ENCODE measurements around the gene VPS8. TPM values are rescaled to one million over a fixed set of nuclear protein-coding genes. Genes with fewer than 3 reads are reported as not detected.
A peak's percentile ranks its signal among the peaks of the same experiment; 100 is the strongest.
"Not testable (repeated sequence)": the region's sequence is repeated elsewhere in the genome, so short reads cannot be mapped to it uniquely, and the experiment has no call there.

Gene VPS8
- total RNA-seq, 2 donors from 2014 or later: 45.9 to 72.4 TPM

DNA sequence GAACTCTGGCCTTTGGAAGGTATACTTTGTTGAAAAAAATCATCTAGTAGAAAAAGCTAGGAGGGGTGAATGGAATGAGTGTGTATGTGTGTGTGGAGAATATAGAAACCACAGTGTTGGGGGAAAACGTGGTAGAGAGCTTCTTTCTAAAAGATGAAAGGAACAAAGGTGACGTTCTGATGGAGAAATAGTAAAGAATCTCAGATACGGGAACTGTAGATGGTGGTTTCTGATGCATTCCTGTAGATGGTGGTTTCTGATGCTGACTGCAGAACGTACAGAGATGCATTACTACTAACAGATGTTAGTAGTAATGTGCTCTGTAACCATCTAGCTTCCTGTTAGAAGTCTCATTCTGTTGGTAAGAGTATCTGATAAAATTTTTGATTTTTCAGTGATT lies 60.2 kb downstream of the VPS8 start:
- ATAC-seq: peak; percentile 53 to 98
- peak overlapping the region; percentile 26 to 66 for H3K27ac Mint-ChIP-seq
- H3K9me3 Mint-ChIP-seq: no peaks in the 10 kb centered on the region
- peaks cover 0 to 22% of the 10 kb centered on the region in 2 donors for H3K36me3 Mint-ChIP-seq
- peak in 1 of 2 donors; percentile 8 for DNase-seq (ENCODE audit: low spot score in 2 of 2)

DNA sequence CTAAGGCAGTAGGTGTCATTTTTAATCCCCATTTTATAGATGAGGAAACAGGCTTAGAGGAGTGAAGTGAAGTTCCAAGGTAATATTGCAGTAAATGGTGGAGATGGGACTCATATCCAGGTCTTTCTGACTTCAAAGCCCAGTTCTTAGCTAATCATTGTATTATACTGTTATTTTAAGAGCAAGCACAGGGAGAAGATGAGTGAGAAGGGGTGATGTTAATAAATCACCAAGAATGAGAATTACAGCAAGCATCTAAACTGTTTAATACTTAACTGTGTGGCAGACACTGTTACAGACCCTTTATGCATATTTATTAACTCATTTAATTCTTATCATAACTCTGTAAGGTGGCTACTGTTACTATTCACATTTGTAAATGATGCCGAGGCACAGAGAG lies 61.2 kb downstream of the VPS8 start:
- DNase-seq (ENCODE audit: low spot score in 2 of 2): no peak
- Mint-ChIP-seq H3K27ac (no peak overlapping the region), H3K9me3 (no peaks in the 10 kb centered on the region), H3K36me3 (peaks cover 0 to 22% of the 10 kb centered on the region in 2 donors)
- no peak for ATAC-seq

DNA sequence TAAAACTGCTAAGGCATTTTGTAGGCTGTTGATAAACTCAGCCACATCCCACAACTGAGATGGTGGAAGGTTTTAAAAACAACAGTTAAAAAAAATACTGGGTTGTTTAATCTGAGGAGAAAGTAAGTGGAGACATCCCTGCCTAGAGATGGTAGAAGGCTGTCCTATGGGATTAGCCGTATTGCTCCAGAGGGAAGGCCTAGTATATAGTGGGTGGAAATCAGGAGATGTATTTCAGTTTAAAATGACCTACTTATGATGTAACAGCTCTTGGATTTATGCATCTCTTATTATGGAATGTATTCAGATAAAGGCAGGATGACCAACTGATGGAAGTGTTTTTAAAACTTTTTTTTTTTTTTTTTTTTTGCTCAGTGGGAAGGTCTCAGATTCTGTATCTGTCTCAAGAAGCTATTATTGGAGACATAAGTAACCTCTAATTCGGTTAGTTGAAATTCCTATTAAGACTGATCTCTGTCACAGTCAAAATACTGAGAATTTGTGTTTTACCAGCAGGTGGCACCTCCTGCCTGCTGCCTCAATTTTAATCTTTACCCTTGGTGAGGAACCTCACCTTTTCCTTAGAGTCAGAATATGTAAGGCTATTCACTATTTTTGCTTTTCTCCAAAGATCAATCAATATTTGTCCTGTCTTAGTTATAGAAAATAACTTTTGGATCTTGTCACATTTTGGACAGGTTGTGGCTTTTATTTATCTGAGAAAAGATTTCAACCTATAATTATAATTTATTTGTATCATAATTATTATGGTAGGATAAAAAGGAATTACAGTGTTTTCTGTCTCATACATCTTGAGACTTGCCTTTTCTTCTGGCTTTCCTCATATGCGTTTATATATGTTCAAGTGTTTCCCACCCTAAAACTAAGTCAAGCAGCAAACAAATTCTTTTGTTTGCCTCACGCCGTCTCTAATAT lies 63.0 kb downstream of the VPS8 start:
- ATAC-seq (no peak), DNase-seq (ENCODE audit: low spot score in 2 of 2) (peak in 1 of 2 donors; percentile 5)
- Mint-ChIP-seq H3K27ac (no peak overlapping the region), H3K36me3 (peaks cover 0 to 17% of the 10 kb centered on the region in 2 donors), H3K9me3 (no peaks in the 10 kb centered on the region)

DNA sequence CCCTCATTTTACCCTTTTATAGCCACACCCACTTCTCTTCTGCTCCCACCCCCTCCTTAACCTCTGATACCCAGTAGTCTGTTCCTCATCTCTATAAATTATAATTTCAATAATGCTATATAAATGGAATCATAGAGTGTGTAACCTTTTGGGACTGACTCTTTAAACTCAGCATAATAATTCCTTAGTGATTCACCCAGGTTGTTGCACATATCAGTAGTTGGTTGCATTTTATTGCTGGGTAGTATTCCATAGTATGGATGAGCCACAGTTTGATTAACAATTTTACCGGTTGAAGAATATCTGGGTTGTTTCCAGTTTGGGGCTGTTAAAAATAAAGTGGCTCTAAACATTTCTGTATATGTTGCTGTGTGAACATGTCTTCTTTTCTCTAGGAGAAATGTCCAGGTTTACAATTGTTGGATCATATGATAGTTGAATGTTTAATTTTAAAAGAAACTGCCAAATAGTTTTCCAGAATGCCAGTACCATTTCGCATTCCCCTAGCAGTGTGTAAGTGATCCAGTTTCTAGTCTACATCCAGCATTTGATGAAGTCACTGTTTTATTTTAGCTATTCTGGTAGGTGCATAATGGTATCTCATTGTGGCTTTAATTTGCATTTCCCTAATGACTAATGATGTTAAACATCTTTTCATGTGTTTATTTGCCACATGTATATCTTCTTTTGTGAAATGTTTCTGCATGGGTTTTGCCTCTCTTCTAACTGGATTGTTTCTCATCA lies 68.5 kb downstream of the VPS8 start:
- Mint-ChIP-seq H3K27ac (no peak overlapping the region), H3K9me3 (no peaks in the 10 kb centered on the region), H3K36me3 (peaks cover 7 to 12% of the 10 kb centered on the region in 2 donors)
- ATAC-seq (no peak), DNase-seq (ENCODE audit: low spot score in 2 of 2) (no peak)

DNA sequence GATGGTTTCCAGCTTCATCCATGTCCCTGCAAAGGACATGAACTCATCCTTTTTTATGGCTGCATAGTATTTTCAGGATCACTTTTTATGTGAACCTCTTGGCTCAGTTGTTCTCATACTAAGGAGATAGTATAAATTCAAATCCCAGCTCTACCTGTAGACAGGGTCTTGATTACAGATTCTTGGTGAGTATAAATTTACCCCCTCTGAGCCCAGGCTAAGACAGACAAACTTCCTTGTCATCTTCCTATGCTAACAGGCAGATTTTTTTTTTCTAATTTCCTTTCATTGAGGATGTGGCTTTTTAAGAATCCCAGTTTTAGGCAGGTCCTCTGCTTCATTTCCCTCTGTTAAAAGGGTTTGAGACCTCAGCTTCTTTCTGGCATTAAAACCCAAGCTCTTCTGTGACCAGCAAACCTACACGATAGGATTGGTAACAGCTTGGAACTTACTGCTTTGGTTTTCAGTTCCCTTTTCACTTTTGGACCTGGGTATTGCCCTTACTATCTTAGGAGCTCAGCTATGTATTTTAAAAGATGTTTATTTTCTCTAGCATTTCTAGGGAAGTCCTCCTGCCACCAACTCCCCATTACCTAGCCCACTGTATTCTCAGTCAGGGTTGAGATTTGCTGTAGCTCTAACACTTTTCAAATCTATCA lies 72.5 kb downstream of the VPS8 start:
- H3K27ac Mint-ChIP-seq: no peak overlapping the region
- no peaks in the 10 kb centered on the region for H3K9me3 Mint-ChIP-seq
- ATAC-seq: no peak
- DNase-seq (ENCODE audit: low spot score in 2 of 2): no peak
- peaks cover 7 to 9% of the 10 kb centered on the region in 2 donors for H3K36me3 Mint-ChIP-seq

DNA sequence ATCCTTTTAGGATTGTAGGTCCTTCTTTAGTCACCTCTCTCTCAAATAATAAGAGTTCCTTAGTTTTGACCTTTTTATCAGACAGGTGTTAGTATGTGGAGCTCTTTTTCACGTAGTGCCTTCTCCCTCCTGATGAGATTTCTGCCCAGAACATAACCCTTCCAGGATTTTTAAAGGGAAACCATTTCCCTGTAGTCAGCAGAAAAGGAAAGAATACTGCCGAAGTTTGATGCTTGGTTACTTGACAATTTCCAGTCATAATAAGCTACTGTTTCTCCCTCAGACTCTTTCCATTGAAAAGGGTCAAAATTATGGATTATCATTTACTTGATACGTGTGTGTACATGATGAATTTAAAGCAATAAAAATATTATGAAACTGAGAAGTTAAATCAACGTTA lies 73.1 kb downstream of the VPS8 start:
- H3K36me3 Mint-ChIP-seq: peaks cover 6 to 7% of the 10 kb centered on the region in 2 donors

DNA sequence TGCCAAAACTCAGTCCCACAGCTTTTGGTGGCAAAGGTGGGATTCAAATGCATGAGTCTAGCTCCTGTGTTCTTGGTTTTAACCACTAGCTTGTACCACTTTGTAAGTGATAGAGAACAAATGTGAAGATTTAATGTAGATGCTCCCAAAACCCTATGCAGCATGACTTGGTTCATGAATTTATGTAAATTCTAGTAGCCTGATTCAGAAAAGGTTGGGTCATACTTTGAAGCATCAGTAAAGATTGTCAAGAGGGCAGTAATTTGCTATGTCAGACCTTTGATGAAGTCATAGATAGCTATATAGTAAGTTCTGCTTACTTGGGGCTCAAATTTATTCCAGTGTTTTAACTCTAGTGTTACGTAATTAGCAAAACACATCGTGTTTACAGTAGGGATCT lies 75.6 kb downstream of the VPS8 start:
- no peaks in the 10 kb centered on the region for H3K9me3 Mint-ChIP-seq
- DNase-seq (ENCODE audit: low spot score in 2 of 2): no peak
- no peak overlapping the region for H3K27ac Mint-ChIP-seq
- no peak for ATAC-seq
- peaks cover 6 to 7% of the 10 kb centered on the region in 2 donors for H3K36me3 Mint-ChIP-seq

More for the DNA sequence above, 73.1 kb downstream of the VPS8 start:
- Mint-ChIP-seq H3K9me3 (no peaks in the 10 kb centered on the region), H3K27ac (no peak overlapping the region)
- DNase-seq (ENCODE audit: low spot score in 2 of 2) (no peak), ATAC-seq (no peak)

DNA sequence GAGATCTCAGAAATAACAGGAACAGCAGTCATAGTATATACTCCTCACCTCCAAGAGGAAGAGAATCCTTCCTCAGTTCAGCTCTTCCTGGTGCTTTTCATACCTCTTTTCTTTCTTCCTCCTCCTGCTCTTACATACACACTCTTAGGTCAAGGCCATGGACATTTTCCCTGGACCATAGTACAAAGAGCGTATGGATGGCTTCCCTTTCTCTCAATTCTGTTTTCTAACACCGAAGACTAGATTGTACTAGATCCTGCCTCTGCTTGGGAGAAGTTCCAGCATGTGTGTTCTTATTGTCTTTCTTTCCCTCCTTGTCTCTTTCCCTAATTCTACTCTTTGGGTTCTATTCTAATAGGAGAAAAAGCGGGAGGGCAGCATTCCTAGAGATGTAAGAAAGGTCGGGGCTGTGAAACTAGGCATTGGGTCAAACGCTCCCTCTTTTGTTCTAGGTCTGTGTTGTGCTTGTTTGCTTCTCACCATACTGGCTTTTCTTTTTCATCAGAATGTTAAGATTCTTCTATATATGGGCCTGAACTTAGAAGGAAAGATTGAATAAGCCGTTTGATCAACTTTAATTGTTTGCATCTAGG lies 77.4 kb downstream of the VPS8 start:
- Mint-ChIP-seq H3K9me3 (no peaks in the 10 kb centered on the region), H3K27ac (no peak overlapping the region), H3K36me3 (no peaks in the 10 kb centered on the region)
- DNase-seq (ENCODE audit: low spot score in 2 of 2) (no peak), ATAC-seq (no peak)

DNA sequence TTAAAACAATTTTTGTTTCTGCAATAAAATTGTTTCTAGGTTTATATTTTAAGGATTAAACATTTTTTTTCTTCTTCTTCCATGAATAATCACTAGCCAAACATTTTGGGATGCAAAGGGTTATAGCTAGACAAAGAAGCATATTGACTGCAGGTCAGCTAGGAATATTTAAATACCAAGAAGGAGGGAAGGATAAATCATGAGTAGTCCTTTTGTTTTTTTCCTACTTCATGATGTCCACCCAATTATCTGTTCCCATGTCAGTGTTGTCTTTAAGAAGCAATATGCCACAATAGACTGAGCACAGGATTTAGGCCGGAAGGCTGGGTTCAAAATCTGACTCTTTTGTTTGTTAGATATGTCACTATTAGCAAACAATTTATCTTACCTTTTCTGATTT lies 82.1 kb downstream of the VPS8 start:
- ATAC-seq (no peak), DNase-seq (ENCODE audit: low spot score in 2 of 2) (no peak)
- no peaks in the 10 kb centered on the region for H3K36me3 Mint-ChIP-seq
- no peak overlapping the region for H3K27ac Mint-ChIP-seq
- no peaks in the 10 kb centered on the region for H3K9me3 Mint-ChIP-seq

DNA sequence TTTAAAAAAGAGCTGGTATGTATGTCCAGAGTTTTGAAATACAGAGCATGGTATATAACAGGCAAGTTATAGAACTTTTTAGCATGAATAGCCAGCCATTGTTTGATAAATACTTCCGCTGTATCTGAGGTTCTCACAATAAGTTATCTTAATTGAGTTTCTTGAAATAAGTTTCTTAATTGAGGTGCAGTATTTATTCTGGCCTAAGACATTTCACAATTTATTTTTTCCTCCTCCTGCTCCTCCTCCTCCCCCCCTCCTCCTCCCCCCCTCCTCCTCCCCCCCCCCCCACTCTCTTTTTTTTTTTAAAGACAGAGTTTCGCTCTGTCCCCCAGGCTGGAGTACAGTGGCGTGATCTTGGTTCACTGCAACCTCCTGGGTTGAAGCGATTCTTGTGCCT lies 83.4 kb downstream of the VPS8 start:
- no peak overlapping the region for H3K27ac Mint-ChIP-seq
- H3K9me3 Mint-ChIP-seq: no peaks in the 10 kb centered on the region

DNA sequence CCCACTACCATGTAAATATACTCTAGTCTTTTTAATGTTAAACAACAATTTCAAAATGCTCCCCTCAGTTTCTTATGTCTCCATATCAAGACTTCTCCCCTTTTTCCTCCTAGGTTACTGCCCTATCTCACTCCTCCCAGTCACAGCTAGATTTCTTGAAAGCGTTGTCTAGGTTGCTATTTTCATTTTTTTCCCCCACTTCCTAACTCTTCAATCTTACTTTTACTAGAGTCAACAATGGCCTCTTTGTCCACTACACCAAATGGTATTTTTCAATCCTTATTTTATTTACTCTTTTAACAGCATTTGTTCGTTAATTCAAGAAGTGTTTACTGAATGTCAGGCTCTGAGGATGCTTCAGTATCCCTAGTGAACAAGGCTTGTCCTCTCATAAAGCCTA lies 84.4 kb downstream of the VPS8 start:
- Mint-ChIP-seq H3K27ac (no peak overlapping the region), H3K9me3 (no peaks in the 10 kb centered on the region), H3K36me3 (no peaks in the 10 kb centered on the region)
- no peak for ATAC-seq
- no peak for DNase-seq (ENCODE audit: low spot score in 2 of 2)

More for the DNA sequence above, 83.4 kb downstream of the VPS8 start:
- DNase-seq (ENCODE audit: low spot score in 2 of 2) (no peak), ATAC-seq (no peak)
- H3K36me3 Mint-ChIP-seq: no peaks in the 10 kb centered on the region

DNA sequence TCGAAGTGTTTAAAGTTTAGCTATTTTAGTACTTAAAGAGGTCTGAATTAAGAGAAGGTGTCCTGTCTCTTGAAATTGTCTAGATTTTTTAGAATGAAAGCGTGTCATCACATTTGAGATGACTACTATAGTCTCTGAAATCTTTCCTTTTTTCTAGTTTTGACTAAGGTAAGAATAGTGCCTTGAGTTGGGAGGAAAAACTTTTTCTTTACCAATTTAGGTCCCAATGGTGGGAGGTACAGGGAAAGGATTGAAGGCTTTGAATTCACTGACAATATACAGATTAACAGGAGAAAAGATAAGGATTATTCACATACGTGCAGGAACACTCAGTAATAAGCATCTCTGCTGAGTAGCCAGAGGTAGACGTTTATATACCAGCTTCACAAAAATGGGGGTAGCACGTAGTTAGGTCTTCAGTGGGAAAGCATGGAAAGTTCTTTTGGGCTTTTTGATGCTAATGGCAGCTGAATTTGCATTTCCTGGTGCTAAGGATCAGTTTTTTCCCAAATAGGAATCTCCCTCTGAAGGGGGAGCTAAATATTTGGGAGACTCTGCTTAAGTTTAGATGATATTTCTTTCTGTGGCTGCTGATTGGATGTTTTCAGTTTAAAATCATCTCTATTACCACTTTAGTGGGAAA lies 88.1 kb downstream of the VPS8 start:
- Mint-ChIP-seq H3K9me3 (no peaks in the 10 kb centered on the region), H3K27ac (no peak overlapping the region), H3K36me3 (peaks cover 4 to 8% of the 10 kb centered on the region in 2 donors)
- ATAC-seq: no peak
- DNase-seq (ENCODE audit: low spot score in 2 of 2): no peak

DNA sequence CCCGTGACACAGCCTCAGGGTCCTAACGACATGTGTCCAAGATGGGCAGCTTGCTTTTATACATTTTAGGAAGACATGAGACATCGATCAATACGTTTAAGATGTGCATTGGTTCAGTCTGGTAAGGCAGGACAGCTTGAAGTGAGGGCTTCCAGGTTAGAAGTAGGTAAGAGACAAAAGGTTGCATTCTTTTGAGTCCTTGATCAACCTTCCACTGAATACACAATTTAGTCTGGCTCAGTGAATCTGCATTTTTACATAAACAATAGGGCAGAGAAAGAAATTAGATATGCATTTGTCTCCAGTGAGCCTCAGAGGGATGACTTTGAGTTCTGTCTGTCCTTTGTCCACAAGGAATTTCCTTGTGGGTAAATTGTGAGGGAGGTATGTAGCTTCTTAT lies 95.1 kb downstream of the VPS8 start:
- H3K9me3 Mint-ChIP-seq; H3K27ac Mint-ChIP-seq; DNase-seq (ENCODE audit: low spot score in 2 of 2); ATAC-seq: not testable (repeated sequence)
- H3K36me3 Mint-ChIP-seq: peaks cover 10 to 16% of the 10 kb centered on the region in 2 donors

DNA sequence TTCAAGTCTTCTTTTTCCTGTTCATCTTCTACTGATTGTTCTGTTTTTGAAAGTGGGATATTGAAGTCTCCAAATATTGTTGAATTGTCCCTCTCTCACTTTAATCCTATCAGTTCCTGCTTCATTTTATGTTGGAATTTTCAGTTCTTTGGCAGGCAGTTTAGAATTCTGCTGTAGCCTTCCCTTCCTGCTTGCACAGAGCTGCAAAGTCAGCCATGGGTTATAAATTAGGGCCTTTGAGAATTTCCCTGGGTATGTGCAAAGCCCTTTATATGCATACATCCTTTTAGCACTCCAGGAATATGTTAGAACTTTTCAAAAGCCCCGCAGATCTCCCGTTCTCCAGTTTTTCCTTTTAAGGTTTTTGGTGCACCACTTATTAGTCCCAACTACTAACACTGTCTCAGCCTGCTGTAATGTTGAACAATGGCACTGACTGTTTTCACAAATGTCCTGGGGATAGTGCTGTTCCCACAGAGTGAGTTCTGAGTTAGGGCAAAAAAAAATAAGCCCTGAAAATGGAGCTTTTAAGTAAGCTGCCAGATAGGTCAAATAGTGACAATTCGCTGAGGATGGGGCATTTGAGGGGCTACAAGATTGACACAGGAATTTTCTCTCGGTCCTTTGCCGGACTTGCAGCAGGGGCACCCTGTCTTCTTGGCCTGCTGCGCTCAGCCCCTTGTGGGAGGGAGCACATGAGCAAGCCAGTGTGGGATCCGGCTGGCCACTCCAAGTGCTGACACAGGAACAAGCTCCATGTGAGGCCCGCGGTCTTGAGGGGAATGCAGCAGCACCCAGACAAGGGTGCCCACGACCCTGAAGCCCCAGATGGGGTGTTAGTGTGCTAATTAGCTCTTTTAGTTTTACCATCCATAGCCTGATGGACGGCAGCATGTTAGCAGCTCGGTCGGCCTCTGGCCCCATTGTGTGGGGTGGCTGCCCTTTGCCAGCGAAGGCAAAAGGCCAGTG lies 96.0 kb downstream of the VPS8 start:
- ATAC-seq (no peak), DNase-seq (ENCODE audit: low spot score in 2 of 2) (no peak)
- Mint-ChIP-seq H3K36me3 (peaks cover 8 to 16% of the 10 kb centered on the region in 2 donors), H3K9me3 (no peaks in the 10 kb centered on the region), H3K27ac (no peak overlapping the region)

DNA sequence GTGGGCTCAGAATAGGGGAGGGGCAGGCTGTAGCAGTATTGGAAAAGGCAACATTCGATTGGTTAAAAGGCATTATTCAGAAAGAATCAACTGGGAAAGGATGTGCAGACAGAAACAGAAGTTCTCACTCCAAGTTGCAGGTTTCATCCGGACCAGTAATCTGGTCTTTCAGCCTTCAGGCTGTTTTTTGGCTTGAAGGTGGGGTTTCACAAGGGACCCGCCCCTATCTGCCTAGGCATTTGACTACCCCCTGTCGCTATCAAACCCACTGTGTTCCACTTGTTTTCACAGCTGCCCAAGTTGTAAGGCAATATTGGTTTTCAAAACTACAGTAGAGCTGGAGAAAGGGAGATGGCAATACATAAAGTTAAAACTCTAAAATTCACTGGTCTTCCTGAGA lies 96.9 kb downstream of the VPS8 start:
- DNase-seq (ENCODE audit: low spot score in 2 of 2): no peak
- ATAC-seq: no peak
- Mint-ChIP-seq H3K27ac (no peak overlapping the region), H3K36me3 (peaks cover 6 to 16% of the 10 kb centered on the region in 2 donors), H3K9me3 (no peaks in the 10 kb centered on the region)
